HPDE6-E6E7 (cell line): Measurements from ENCODE around the gene SERTAD3.

ENCODE experiments used
- DNase-seq: peaks from one replicate; pipeline ENCODE4 v3.0.0; 2011; ENCODE audit warnings: missing footprints; ENCODE audit errors: extremely low spot score

The SERTAD3 gene

DNA sequence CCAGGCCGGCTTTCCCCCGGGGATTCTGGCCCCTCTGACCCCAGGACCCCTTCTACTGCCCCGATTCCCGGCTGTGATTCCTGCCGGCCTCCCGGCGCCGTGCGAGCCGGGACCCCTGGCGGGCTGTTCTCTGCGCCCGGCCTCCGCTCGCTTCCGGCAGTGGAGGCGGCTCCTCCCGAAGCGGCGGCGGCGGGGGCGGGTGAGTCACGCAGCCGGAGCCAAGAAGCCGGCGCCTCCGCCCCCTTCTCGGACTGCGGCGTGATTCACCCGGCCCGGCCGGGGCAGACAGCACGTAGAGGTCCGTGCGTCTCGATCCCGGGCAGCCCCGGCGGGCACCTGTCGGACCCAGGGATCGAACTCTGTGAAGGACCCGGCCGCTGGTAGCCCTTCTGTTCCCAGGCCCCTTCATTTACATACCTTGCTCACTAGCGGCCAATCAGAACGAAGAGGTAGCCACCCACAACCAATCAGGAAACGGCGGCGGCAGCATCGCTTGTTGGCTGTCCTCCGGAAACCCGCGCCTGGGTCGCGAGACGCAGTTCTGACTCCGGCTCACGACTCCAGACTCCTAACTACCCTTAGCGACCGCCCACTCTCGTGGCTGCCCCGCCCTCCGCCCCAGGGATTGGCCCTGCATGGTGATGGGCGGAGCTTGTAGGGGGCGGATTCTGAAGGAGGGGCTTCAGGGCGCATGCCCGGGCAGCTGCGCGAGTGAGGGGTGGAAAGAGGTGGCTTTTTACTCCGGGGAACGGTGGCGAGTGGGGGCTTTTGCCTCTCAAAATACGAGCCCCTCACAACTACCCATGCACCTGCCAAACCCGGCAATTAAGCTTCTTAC lies 18.5 kb downstream of the SERTAD3 start, which contains the start of gene SERTAD1:
SERTAD1 (minus strand) TSS at position 543 of the 838 bp plus-strand sequence. CDS start 2,446 bp downstream, outside the sequence.
- peak; percentile 95 for DNase-seq

DNA sequence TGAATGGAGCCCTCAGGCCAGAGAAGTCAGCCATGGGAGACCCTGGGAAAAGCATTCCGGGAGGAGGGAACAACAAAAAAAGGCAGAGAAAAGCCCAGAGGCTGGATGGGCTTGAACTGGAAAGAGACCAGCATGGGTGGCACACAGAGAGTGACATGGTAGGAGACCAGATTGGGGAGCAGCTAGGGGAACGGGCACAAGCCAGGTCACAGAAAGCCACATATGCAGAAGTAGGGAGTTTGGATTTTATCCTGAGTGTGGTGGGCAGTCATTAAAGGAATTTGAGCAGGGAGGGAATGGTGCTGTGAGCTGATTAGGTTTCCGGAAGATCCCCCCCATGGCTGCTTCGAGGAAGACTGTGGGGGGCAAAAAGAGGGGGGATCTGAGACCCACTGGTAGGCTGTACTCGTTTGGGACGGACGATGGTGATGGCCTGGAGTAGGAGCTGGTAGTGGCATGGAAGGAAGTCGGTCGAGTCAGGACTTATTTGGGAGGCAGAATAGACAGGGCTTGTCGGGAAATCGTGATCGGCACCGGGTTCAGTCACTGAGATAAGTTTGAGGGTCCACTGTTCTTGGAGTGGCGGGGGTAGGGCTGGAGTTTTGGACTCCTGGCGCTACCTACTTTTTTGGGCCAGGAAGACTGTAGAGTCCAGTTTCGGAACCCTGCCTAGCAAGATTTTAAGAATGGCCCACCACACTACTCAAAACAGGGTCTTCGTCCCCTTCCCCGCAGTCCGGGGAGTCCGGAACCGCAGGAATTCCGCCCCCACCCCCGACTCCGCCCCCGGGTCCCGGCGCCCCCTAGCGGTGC lies 19.3 kb downstream of the SERTAD3 start:
- no peak for DNase-seq

DNA sequence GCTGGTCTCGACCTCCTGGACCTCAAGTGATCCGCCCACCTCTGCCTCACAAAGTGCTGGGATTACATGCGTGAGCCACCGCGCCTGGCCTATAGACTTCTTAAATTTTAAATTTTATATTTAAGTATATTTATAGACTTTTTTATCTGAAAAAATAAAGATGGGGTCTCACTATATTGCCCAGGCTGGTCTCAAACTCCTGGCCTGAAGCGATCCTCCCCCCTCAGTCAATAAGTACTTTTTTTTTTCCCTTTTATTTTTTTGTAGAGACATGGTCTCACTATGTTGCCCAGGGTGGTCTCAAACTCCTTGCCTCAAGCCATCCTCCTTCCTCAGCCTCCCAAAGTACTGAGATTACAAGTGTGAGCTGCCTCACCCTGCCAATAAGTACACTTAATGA lies 20.2 kb downstream of the SERTAD3 start:
- DNase-seq: no peak

- DNase-seq: no peak
Observed at GRCh38 chr19:40422748-40423566, 21.2 kb downstream of the SERTAD3 start.

- DNase-seq: no peak
Observed at GRCh38 chr19:40421993-40422747, 22.0 kb downstream of the SERTAD3 start.

DNA sequence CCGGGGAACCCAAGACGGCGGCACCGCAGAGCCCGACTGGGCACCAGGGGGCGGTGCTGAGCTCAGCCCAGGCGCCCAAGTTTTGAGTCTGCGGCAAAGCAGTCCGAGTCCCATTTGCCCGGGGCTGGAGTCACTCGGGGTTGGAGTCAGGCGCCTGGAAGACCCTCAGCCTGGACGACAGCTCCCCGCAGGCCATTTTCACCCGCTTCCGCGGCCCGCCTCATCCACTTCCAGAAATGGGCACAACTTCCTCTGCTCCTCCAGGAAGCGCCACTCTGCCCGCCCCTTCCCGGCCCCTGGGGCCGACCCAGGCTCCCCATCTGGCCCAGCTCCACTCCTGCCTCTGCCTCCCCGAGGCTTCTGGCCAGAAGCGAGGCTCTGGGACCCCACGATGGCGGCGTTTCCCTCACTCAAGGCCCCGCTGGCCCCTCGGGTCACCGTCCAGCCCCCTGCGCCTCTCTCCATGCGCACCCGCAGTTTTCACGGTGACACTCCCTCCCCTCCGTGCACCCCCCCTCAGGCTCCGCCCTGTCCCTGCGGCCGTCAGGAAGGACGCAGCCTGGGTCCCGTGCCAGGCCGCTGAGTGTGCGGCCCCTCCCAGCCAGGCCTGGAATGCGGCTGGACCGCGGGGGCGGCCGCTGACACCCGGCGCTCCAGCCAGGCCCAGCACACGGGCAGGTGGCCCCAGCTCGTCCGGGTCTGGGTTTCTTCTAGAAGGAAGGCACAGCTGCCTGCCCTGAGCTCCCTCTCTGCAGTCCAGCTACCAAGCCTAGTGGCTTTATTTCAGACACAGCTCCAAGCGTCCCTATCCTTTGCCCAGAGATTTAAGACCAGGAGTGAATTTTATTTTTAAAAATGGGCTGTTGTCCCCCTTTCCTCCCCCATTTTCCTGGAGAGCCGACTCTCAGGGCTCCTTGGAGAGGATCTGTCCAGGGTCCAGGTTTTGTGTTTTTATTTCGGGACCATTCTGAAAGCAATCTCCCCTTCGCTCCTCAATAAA lies 23.1 kb downstream of the SERTAD3 start:
- peak; percentile 90 for DNase-seq

GRCh38 chr19:40420451-40420765 lies 23.7 kb downstream of the SERTAD3 start:
- no peak for DNase-seq

- DNase-seq: no peak
Observed at GRCh38 chr19:40419780-40420179, 24.4 kb downstream of the SERTAD3 start.

- DNase-seq: no peak
Observed at GRCh38 chr19:40419066-40419612, 25.0 kb downstream of the SERTAD3 start.

- DNase-seq: no peak
Observed at GRCh38 chr19:40418040-40418439, 26.1 kb downstream of the SERTAD3 start.

DNA sequence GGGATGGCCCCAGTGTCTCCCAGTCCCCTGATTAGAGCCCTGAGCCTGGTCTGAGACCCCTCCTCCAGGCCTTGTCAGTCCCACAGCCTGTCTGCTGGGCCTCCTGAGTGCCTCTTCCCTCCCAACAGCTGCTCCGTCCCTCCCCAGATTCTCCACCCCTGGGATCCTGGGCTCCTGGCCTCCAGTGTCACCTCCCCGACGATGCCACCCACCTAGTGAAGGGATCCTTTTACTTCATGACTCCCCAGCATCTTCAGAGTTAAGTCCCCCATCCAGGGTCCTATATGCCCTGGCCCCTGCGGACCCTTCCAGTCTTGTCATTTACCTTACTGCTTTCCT lies 26.5 kb downstream of the SERTAD3 start:
- no peak for DNase-seq

DNA sequence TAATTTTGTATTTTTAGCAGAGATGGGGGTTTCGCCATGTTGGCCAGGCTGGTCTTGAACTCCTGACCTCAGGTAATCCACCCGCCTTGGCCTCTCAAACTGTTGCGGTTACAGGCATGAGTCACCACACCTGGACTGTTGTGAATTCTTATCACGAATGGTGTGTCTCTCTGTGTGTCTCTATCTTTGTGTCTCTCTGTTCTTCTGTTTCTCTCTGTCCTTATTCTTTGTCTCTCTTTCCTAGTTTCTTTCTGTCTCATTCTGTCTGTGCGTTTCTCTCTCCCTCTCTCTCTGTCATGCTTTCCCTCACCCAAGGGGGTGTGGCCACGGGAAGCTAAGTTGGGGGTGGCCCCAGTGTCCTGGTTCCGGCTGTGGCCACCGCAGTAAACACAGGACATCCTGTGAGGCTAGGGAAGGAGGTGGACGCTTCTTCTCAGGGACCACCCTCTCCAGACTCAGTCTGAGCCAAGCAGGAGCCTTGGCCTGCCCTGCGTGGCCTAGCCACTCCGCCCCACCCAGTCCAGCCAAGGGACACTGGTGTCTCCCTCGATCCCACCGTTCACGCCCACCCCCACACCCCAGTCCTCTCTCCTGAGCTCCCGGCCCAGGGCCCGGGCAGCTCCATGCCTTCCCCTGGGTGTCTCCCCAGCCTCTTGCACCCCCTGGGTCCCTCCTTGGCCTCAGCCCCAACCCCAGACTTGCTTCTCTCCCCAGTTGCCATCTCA lies 27.1 kb downstream of the SERTAD3 start:
- no peak for DNase-seq

GRCh38 chr19:40415768-40416167 lies 28.4 kb downstream of the SERTAD3 start:
- DNase-seq: no peak

- DNase-seq: no peak
Observed at GRCh38 chr19:40414542-40415535, 29.3 kb downstream of the SERTAD3 start.

- DNase-seq: no peak
Observed at GRCh38 chr19:40413291-40413845, 30.8 kb downstream of the SERTAD3 start, which contains the start of gene PRX. Gene PRX, minus strand, starts transcription at chr19:40413378. Its CDS starts 5,446 bp downstream, at chr19:40407932.

GRCh38 chr19:40412866-40413265 lies 31.3 kb downstream of the SERTAD3 start:
- no peak for DNase-seq

DNA sequence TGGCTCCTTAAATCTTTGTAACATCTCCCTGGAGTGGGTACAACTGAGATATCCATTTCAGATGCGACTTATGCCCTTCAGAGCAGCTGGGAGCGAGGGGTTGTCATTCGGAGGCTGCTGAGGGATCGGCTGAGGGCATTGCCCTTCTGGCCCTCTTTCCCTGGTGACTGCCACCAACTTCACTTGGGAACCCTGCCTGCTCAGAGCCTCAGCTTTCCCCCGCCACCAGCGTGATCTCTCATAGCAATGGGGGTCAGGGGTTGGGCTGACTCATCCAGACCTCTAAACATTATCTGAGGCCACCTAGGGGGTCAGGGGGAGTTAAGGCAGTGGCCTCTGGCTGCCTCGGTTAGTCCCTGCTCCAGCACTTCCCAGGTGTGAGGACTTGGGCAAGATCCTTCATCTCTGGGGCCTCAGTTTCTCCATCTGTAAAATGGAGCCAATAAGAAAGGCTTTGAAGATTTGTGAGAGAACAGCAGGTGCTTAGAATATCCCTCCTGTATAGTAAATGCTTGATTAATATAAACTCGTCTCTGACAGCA lies 32.1 kb downstream of the SERTAD3 start:
- no peak for DNase-seq
